B cell (primary cell): Measurements from ENCODE around the gene PDILT.

ENCODE experiments used
- CTCF ChIP-seq: fragments of 200-600 bp; IDR thresholded peaks from one replicate; pipeline ENCODE4 v1.8.0; 2022; ENCODE audit warnings: antibody characterized with exemption, mild to moderate bottlenecking
- EZH2 ChIP-seq: IDR thresholded peaks from 2 replicates; pipeline ENCODE4 v1.6.1; 2012; ENCODE audit warnings: borderline replicate concordance, low read depth, mild to moderate bottlenecking, moderate library complexity, low read length; ENCODE audit not compliant: insufficient read depth, poor library complexity, severe bottlenecking

DNA sequence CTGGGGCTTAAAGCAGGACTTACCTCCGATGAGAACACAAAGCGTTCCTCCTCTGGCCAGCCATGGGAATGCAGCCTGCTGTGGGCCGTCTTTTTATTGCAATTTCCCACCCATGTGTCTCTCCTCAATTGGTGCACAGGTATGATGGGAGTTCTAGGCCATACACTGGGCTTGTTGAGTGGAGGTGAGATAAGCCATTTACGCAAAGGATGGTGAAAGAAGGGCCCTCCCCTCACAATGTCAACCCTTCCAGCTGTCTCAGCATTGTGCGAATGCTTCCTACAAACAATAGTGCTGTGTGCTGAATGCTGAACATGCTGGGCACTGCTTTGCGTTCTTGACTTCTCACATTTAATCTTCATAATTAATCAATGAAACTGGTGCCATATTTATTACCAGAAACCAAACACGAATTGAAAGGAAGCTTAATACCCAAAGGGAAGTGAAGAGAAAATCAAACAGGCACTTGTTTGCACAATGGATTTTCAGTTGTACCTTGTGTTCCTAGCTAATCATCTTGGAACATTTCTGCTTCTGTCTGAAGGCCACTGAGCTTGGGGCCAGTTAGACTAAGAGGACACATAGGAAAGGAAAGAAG is 77.0 kb downstream of the PDILT start, which contains the start of gene GP2:
- TF ChIP-seq CTCF, result no peak
- no peak for TF ChIP-seq EZH2
